NAMALWA (cell line): ENCODE measurements around the gene SLC43A1.

Source experiments
- DNase-seq: peaks from one replicate; pipeline ENCODE4 v3.0.0-alpha.2; 2015; ENCODE audit warnings: low spot score

The SLC43A1 gene

DNA sequence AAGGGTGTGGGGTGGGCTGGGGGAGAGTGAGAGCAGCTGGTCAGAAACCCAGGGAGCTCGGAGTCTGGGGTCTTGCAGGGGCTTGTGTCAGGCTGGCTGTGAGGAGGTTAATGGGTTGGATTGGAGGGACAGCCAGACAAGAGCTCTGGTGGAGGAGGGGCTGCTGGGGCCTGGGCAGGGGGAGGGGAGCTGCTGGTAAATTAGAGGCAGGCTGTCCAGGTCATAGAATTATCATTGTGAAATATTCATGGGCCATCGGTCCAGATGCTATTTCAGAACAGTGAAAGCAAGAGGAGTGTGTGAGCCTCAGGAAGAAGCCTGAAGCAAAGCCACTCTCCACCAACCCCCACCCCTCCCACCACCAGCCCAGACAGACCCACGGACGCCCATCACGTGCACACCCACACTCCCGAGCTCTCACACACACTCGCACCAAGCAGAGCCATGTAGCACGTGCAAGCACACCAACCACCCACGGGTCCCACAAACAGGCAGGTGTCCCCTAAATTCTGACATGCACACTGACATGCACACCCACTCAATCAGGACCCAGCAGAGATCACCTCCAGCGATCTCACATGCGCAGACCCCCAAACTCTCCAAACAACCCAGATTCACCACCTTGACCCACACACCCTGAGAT is 36.4 kb downstream of the SLC43A1 start:
- DNase-seq, result no peak

DNA sequence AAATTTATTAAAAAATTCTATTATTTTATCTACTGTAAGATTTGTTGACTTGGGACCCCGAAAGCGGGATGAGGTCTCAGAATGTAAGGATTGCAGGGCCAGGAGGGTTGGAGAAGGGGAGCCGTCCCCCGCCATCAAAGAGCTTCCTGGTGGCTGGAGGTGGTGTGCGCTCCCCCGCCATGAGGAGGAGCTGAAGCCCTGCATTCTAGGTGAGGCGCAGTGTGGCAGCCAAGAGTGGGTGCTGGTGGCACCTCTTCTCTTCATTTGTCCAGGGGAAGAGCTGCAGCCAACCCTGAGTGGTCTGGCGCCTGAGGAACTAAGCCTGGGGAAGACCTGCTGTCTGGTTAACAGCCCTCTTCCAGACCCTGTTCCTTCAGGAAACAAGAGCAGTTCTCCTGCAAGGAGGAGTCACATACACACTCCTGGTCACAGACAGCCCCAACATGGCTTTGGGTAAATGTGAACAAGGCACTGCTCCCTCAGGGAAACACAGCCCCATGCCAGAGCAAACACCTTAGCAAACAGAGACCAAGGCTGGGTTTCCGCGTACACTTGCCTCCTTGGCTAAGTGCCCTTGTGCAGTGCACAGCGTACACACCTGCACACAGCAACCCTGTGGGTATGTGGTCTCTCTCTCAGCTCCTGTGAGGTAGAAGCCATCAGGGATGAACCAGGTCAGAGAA is 37.9 kb downstream of the SLC43A1 start:
- DNase-seq, result no peak

DNA sequence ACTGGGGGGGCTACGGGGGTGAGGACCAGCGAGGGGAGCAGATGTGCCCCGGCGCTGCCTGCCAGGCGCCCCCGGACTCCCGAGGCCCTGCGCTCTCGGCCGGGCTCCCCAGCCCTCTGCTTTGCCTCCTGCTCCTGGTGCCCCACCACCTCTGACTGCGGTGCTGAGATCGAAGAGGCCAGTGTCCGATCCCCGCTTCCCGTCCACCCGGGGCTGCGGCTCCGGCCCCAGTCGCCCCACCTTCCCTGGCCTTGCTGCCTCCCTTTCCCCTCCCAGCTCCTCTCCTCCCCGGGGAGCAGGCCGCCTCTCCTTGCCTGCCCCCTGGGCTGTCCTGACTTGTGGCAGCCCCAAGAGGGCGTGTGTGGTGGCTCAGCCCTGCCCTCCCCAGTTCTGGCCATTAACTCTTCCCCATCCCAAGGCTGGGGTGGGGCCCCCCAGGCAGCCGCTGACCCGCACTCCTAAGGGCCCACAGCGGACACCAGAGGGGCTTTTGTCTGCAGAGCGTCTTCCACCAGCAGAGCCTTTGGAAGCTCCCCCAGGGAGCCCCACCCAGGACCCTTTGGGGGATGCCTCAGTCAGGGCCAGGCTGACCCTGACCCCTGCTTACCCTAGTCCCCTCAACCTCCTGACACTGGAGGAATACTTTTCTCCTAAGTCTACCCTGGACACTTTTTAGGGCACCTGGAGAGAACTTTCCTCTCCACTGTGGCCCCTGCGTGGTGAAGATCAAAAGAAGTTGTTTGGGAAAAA is 38.6 kb downstream of the SLC43A1 start:
- peak; percentile 42 for DNase-seq

DNA sequence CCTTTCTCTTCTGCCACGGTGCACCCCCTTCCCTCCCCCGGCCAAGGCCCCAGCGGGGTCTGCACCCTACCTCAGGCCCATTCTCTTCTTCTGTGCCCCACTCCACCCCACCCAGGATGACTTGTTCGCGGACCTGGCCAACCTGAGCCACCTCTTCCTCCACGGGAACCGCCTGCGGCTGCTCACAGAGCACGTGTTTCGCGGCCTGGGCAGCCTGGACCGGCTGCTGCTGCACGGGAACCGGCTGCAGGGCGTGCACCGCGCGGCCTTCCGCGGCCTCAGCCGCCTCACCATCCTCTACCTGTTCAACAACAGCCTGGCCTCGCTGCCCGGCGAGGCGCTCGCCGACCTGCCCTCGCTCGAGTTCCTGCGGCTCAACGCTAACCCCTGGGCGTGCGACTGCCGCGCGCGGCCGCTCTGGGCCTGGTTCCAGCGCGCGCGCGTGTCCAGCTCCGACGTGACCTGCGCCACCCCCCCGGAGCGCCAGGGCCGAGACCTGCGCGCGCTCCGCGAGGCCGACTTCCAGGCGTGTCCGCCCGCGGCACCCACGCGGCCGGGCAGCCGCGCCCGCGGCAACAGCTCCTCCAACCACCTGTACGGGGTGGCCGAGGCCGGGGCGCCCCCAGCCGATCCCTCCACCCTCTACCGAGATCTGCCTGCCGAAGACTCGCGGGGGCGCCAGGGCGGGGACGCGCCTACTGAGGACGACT is 39.3 kb downstream of the SLC43A1 start:
- DNase-seq, result no peak

DNA sequence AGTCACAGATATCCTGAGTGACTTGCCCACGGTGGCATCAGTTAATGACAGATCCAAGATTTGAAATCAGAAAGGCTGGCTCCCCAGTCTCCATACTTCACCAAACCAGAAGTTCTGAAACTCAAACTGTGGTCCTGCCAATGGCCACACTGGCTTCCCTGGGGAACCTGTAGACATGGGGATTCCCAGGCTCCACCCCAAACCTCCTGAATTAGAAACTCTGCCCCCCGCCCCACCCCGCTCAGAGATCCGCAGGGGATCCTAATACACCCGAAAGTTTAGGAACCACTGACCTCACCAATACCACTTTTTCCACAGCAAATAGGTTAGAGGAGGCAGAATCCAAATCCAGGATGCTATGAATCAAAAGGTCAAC is 39.8 kb downstream of the SLC43A1 start:
- no peak for DNase-seq

DNA sequence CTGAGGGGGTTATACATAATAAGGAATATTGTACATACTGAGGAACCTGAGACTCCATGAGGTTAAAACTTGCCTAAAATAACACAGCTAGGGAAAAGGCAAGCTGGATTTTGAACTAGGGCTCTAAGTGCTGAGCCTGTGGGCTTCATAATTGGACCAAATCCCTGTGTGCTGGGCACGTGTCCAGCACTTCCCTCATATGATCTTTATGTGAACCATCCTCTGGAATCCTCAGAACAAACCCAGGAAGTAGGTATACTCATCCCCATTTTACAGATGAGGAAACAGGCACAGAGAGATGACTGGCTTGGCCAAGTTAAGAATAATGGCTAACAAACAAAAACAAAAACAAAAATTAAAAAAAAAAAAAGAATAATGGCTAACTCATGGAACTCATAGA is 40.3 kb downstream of the SLC43A1 start:
- DNase-seq, result no peak

DNA sequence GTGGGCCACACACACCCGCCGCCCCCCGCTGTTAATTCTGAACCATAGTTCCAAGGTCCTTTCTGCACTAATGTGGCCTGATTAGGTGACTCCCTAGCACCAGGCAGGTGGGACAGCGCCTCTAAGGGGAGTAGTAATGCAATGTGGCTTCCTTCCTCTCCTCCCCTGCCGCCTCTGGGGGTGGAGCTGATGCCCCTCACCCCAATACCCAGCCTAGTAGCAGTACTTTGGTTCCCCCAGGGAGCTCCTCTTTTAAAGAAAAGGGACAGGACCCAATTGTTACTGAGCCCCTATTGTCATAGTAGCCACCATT is 40.7 kb downstream of the SLC43A1 start:
- DNase-seq, result no peak

DNA sequence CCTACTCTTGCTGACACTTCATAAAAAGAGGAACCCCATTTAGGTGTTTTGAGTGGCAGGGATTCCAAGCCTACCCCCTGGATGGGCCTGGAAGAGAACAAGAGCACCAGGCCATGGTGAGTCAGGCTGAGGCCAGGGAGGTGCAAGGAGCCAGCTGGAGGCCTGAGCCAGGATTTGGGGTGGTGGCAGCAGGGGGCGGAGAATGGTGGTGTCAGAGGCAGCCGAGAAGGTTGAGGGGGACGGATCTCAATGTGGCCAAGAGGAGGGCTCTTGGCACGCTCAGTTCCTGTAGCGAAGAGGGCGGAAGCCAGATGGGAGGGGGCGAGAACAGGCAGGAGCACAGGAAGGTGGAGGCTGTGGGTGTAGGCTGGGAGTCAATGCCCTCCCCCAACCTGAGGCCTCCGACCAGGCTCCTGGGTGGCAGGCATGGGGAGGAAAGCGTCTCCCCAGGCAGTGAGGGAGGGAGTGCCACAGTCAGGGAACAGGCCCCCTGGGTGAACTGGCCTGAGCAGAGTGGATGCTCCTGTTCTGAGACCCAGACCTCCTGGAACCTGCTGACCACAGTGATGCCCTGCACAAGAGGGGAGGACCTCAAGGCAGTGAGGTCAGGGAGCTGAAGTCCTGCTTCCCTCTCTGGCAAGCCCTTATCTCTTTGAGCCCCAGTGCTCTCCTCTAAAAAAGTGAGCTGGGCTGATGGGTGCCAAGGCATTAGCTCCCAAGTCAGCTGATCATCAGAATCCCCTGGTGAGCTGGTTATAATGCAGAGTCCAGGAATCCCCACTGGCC is 41.3 kb downstream of the SLC43A1 start:
- DNase-seq, result no peak

DNA sequence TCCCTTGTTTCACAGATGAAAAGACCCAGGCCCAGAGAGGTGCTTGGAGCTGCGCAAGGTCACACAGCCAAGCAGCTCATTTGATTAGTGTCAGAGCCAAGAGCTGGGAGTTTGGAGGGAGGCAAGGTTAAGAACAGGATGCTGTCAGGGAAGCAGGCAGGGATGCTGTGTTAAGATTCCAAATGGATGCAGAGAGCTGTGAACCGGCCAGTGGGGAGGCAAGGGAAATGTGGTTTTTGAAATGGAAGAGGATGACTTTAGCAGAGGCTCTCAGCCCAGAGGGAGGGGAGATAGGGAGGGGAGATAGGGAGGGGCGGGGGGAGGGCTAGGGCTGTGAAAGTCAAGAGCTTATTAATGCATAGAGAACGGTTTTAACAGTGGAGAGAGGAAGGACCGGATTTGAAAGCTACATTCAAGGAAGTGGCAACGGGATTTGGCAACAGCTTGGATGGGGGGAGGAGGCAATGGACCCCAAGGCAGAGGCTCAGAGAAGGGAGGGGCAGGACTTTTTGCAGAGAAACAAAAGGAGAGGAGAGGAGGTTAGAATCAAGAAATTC is 42.1 kb downstream of the SLC43A1 start:
- no peak for DNase-seq

DNA sequence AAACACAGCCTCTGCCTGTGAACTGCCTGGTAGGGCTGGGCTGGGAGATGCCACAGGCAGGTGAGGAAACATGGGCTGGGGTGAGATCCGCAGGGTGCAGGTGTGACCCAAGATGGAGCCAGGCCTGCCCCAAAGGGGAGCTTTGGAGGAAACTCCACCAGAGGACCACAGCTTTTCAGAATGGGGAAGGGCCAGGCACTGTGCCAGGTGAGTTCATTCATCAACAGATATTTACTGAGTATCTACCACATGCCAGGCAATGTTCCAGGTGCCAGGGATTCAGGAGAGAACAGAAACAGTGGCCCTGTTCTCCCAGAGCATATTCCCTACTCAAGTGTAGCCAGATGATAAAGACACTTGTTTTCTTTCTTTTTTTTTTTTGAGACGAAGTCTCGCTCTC is 44.0 kb downstream of the SLC43A1 start:
- DNase-seq, result no peak

DNA sequence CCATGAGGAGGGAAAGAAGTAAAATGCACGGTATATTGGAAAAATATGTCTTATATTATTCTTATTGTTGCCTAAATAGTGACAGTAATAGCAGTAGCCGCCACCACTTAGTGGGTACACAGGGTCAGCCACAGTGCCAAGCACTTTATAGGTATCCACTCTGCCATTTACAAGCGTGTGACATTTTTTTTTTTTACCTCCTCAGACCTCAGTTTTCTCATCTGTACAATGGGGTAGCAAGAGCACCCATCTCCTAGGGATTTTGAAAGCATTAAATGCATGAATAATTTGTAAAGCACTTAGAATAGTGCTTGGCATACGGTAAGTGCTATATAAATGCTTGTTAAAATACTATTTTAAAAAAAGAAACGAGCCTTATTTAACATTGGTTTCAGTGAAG is 46.2 kb downstream of the SLC43A1 start:
- DNase-seq, result no peak

DNA sequence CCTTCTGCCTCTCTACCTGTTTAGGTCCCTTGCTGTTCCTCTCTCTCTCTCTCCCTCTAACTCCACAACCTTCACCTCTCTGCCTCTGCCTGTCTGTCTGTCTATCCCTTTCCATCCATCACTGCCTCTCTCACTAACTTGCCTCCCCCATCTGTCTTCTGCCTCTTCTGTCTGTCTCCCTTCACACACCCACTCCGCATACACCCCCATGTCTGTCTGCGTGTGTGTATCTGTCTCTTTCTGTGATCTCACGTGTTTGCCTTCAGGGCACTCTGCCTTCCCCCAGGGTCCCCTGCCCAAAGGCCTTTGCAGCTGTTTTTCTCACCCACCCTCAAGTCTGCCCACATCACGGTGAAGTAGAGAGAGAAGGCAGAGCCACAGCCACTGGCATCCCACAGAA is 47.2 kb downstream of the SLC43A1 start:
- no peak for DNase-seq

DNA sequence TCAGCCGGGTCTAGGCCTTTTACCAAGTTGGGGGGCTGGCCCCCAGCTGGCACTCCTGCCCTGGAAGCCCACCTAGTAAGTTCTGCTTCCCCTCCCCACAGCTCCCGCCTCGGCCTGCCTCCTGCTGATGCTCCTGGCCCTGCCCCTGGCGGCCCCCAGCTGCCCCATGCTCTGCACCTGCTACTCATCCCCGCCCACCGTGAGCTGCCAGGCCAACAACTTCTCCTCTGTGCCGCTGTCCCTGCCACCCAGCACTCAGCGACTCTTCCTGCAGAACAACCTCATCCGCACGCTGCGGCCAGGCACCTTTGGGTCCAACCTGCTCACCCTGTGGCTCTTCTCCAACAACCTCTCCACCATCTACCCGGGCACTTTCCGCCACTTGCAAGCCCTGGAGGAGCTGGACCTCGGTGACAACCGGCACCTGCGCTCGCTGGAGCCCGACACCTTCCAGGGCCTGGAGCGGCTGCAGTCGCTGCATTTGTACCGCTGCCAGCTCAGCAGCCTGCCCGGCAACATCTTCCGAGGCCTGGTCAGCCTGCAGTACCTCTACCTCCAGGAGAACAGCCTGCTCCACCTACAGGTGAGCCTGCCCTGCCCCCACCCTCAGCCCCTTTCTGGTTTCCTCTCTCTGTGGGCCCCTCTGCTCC is 47.9 kb downstream of the SLC43A1 start:
- no peak for DNase-seq

DNA sequence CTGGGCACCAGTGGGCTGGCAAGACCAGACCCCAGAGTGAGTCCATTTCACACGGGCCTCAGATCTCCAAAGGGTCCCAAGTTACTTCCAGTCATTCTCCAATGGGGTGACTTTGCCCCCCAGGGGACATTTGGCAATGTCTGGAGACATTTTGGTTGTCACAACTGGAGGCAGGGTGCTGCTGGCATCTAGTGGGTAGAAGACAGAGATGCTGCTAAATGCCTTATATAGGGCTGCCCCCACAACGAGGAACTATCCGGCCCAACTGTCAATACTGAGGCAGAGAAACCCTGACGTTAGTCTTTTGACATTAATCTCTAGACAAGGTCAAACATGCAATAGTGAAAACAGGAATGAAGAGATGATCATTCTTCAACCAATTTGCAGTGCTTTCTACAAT is 48.8 kb downstream of the SLC43A1 start:
- no peak for DNase-seq

DNA sequence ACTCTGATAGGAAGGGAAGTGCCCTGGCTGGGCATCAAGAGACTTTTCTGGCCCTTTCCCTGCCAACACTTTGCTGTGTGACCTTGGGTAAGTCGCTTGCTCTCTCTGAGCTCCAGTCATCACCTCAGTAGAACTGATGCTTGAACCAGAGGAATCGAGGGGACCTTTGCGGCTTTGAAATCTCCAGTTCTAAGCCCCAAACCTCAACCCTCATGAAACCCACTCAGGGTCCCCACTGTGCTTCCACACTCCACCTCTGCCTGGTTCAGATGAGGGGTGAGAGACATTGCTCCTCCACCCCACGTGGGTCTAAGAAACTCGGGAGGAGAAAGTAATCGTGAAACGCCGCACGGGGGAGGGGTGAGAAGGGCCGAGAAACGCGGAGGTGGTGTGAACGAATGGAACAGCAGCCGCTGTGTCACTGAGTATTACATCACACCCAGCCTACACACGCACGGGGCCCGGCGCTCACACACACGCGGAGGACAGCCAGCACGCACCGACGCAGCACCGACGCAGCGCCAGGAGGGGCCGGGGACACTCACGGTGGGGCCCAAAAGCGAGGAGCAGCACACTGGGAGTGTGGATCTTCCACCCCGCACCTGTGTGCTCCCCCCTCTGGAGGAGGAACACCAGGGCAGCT is 50.8 kb downstream of the SLC43A1 start:
- DNase-seq, result no peak

DNA sequence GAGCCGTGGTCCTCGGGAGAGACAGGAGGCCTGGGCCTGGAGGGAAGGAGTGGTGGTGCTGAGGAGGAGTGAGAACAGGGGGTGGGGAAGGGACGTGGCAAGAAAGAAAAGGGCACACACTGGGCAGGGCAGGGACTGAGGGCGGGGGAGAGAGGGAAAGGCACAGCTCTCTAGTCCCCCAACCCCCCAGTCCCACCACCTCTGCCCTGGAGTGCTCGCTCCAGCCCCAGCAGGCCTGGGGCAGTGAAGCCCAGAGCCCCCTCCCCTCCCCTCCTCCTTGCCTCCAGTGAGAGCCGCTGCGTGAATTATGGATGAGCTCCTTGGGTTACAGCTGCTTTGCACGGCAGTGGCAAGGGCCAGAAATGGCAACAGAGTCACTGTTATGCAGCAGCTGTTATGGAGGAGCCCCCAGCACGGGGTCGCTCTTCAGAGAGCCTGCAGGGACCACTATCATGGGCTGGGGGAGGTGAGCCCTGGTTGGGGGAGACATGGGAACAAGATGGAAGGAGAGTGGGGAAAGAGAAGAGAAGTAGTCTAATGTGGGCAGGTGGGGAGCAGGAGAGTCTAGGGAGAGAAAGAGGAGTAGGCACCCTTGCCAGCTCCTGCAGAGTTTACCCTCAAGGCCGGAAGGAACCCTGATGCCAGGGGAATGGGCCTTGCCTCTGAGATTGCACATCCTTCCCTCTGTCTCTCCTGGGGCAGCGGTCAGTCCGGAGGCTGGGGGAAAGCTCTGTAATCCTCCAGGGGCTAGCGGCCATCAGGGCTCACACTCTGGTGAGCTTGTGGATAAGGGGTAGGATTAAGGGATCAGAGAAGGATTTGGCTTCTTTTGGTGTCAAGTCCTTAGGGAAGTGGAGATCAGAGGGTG is 51.6 kb downstream of the SLC43A1 start:
- no peak for DNase-seq

DNA sequence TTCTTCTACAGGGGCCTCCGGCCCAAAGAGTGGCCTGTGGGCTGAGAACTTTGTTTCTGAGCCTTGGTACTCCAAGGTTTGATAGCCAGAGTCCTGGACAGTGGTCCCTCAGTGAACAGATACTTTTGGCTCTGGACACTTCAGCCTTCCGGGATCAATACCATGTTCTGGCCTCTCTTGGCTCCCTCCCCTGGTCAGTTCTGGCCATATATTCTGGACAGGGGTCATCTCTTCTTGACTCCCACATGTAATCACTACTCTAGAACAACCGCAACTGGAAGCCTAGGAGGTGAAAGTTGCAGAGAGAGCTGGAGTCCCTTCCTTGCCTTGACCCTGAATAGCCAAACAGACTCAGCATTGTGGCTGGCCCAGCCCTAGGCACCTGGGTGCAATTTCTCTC is 52.9 kb downstream of the SLC43A1 start:
- no peak for DNase-seq

DNA sequence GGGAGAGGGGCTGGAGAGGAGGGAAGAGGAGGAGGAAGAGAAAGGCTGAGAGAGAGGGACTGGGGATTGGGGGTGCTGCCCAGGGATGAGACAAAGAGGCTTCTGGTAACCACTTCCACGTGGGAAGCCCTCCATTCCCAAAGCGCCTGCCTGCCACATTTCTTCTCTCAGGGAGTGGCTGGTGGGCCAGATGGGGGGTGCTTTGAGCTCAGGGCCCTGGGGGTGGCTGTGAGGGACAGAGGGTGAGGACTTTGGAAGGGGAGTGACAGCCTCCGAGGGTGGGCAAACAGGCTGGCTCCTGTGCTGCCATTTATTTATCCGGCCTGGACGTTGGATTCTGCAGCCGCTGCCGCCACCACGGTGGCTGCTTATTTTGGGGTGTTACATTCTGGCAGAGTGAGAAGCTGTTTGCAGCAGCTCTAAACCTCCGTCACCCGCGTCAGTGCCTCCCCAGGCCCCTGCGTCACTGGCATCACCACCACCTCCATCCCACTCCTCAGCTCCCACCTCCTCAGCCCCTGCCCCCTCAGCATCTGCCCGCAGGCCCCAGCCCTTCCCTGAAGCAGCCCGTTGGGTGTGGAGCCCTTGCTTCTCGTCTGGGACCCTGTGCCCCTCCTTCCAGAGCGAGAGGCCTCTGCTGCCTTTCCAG is 53.5 kb downstream of the SLC43A1 start:
- DNase-seq, result no peak
